Measurements from ENCODE around the gene MYMX.
"Not testable (repeated sequence)": the region's sequence is repeated elsewhere in the genome, so short reads cannot be mapped to it uniquely, and the experiment has no call there.

MYMX gene

DNA sequence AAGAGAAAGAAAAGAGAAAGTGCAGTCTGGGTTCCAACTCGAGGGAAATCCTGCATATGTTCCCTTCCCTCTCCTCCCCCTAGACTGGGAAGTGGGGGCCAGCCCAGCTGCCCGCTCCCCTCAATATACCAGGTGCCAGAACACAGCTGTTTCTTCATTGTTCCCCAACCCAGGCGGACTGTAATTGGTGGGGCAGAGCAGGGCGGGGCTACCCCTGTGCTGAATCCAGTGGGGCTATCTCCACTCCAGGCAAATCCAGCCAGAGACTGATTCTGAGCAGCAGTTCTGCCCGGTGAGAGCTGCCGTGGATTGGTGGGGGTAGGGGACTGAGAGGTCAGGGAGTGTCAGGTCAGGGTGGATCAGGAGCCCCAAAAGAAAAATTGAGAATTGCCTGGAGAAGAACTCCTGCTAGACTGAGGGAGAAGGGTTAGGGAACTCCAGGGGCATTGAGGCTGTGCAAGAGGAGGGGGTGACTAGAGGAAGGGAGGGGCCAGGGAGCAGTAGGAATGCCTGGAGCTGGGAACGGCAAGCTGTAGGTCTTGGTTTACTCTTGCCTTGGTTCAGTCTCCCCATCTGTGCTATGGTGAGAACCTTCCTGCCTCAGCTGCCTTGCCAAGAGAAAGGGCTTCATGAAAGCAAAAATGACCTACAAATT is at the start of gene MYMX:
MYMX (plus strand) TSS at position 250 of the 655 bp plus-strand sequence. CDS start 546 bp downstream, outside the sequence.
- DNase-seq: no peak

DNA sequence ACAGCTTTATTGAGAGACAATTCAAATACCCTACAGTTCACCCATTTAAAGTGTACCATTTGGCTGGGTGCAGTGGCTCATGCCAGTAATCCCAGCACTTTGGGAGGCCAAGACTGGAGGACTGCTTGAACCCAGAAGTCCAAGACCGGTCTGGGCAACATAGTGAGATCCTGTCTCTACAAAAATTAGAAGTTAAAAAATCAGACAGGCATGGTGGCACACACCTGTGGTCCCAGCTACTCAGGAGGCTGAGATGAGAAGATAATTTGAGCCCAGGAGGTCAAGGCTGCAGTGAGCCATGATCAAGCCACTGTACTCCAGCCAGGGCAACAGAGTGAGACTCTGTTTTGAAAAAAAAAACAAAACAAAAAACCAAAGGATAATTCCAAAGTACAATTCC is 49.2 kb upstream of the MYMX start:
- DNase-seq: no peak

DNA sequence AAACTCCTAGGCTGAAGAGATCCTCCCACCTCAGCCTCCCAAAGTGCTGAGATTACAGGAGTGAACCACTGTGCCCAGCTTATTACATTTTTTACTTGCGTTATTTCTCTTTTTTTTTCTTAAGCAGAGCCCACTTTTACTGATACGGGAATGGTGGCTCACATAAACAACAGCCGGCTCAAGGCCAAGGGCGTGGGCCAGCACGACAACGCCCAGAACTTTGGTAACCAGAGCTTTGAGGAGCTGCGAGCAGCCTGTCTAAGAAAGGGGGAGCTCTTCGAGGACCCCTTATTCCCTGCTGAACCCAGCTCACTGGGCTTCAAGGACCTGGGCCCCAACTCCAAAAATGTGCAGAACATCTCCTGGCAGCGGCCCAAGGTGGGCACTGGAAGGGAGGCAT is 47.6 kb upstream of the MYMX start:
- no peak for DNase-seq

DNA sequence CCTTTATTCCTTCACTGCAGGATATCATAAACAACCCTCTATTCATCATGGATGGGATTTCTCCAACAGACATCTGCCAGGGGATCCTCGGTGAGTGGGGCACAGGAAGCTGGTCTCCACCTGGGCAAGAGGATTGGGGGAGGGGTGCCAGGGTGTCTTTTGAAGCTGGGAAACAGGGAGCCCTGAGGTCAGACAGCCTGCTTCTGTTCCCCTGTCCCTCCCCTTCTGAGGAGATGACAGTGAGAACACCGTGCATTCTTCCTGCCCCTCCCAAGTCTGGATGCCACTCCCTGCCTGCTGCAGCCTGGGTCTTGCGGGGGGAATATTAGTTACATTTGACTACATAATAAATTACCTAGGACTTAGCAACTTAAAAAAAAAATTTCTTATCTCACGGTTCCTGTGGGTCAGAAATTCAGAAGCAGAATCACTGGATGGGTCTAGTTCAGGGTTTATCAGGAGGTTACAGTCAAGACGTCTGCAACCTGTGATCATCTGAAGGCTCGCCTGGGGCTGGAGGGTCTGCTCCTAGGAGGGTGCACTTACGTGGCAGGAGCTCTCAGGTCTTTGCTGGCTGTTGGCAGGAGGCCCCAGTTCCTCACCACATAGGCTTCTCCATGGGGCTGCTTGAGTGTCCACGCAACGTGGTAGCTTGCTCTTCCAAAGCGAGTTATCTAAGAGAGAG is 46.7 kb upstream of the MYMX start:
- DNase-seq: no peak

DNA sequence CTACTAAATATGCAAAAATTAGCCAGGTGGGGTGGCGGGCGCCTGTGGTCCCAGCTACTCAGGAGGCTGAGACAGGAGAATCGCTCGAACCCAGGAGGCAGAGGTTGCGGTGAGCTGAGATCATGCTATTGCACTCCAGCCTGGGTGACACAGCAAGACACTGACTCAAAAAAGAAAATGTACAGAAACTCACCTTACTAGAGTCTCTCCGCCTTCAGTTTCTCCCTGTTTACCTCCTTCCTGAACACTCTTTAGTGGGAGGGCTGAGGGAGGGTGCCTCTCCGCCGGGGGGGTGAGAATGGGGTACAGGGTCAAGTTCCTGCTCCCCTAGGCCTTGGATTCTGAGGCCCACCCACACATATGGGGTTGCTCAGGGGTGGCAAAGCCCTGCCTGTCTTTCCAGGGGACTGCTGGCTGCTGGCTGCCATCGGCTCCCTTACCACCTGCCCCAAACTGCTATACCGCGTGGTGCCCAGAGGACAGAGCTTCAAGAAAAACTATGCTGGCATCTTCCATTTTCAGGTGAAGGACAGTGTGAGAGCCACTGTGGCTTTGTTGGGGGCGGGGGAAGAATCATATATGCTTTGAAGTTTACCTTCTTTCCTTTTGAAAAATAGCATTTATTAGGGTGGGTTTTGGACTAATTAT is 44.7 kb upstream of the MYMX start:
- DNase-seq: no peak

DNA sequence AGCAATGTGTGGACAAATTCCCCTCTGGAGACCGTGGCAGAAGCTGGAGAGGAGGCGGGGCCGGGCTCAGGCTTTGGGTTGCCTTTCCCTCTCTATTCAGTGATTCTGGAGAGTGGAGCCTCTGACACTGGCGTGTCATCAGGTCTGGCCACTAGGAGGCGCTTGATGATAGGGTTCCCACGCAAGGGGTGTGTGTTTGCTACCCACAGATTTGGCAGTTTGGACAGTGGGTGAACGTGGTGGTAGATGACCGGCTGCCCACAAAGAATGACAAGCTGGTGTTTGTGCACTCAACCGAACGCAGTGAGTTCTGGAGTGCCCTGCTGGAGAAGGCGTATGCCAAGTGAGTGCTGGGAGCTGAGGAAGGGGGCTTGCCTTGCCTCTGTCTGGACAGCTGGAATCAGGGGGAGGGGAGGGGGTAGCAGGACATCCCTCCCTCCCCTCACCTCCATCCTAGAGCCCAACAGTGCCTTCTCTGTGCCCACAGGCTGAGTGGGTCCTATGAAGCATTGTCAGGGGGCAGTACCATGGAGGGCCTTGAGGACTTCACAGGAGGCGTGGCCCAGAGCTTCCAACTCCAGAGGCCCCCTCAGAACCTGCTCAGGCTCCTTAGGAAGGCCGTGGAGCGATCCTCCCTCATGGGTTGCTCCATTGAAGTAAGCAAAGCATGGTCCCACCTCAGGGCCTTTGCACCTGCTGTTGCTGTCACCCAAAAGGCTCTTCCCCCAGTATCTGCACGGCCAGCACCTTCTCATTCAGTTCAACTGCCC is 43.8 kb upstream of the MYMX start:
- peak; percentile 43 to 73 (median 60) for DNase-seq

DNA sequence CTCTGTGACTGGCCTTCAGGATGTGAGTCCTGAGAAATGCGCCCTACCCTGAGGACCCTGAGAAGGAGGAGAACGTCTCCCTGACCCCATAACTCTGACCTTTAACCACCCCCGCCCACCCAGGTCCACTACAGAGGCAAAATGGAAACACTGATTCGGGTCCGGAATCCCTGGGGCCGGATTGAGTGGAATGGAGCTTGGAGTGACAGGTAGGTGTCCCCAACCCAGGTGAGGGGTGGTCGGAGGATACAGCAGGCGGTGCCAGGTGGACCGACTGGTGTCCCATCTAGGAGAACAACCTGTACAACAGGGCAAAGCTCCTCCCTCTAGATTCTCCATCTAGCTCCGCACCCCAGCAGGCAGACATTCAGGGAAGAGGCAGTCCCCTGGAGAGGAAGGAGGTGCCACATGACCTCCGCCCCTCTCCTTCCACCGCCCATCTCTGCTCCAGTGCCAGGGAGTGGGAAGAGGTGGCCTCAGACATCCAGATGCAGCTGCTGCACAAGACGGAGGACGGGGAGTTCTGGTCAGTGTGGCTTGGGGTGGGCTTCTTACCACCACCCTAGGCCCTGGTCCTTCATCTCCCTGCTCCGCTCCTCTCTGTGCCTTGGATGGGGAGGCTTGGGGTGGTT is 40.5 kb upstream of the MYMX start:
- DNase-seq: no peak

DNA sequence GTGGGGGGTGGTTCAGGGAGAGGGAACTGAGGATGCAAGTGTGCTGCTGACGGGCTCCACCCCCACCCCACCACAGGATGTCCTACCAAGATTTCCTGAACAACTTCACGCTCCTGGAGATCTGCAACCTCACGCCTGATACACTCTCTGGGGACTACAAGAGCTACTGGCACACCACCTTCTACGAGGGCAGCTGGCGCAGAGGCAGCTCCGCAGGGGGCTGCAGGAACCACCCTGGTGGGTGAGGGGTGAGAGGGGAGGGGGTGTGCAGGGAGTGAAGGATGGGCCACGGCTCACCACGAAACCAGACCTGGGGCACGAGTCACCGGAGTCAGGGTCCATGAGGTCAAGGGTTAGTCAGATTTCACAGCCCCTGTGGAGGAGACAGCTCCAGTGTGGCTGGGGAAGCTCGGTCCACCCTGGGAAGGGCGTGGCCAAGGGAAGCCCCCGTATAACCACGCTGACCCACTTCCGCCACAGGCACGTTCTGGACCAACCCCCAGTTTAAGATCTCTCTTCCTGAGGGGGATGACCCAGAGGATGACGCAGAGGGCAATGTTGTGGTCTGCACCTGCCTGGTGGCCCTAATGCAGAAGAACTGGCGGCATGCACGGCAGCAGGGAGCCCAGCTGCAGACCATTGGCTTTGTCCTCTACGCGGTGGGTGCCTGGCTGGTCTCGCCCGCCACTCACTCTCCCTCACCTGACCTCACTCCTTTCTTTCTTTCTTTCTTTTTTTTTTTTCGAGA is 39.8 kb upstream of the MYMX start:
- DNase-seq: no peak

DNA sequence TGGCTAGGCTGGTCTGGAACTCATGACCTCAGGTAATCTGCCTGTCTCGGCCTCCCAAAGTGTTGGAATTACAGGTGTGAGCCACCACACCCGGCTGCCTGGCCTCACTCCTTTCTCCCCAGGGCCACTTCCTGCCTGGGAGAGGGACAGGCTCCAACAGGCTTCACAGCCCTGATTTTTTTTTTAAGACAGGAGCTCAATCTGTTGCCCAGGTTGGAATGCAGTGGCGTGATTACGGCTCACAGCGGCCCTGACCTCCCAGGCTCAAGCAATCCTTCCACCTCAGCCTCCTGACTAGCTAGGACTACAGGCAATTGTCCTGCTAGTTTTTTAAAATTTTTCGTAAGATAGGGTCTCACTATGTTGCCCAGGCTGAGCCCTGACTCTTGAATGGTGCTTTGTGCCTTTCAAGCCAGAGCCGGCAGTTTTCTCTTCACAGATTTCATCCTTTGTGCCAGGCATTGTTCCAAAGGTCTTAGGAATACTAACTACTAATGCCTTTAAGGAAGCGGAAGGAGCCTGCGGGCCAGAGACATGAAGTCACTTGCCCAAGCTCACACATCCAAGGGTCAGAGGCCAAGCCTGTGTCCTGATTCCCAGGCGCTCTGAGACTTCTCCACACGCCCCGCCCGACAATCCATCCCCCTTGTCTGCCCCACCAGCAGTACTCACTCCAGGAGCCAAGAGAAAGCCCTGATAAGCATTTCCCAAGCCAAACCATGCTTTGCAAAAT is 38.9 kb upstream of the MYMX start:
- no peak for DNase-seq

DNA sequence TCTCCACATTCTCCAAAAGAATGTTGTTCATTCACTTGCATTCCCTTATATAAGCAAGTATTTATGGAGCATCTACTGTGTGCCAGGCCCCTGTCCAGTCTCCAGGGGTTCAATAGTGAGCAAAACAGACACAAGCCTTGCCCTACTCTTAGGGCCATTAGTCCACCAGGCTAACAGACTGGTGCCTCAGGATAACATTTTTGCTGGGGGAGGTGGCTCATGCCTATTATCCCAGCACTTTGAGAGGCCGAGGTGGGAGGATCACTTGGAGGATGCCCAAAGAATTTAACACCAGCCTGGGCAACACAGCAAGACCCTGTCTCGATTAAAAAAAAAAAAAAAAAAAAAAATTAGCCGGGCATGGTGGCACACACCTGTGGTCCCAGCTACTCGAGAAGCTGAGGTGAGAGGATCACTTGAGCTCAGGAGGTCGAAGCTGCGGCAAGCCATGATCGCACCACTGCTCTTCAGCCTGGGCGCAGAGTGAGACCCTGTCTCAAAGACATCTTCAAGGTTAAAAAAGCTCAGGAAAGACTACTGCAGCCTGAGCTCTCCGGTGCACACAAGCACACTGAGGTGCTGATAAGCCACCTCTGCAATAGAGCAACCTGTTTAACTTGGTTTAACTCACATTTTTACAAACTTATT is 38.2 kb upstream of the MYMX start:
- DNase-seq: no peak

DNA sequence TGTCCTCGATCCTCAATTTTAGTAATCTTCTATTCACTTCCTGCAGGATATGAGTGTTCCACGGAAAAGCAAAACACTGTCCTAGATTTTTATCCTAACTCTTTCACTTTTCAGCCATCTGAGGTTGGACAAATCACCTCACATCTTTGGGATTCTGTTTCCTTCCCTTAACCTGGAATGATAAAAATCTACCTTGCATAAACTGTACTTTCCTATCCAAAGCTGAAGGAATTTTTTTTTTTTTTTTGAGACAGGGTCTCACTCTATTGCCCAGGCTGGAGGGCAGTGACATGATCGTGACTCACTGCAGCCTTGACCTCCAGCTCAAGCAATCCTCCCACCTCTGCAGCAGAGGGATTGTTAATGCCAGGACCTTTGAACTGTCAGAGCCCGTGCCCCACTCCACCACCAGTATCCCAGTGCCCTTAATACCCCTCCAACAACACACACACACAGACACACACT is 37.6 kb upstream of the MYMX start:
- no peak for DNase-seq

DNA sequence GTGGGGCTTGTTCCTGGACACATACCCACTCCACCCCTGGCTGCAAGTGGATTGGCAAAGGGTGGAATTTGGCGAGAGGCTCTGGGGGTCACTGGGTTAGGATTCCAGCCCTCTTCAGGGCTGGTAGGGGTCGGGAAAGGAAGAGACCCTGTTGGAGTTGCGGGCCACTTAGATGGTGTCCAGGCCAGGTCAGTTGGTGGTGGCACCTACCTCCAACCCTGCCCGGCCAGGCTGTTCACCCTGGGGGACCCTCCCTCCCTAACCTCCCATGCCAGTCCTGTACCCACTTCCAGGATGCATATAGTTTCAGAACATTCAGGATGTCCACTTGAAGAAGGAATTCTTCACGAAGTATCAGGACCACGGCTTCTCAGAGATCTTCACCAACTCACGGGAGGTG is 37.1 kb upstream of the MYMX start:
- no peak for DNase-seq

DNA sequence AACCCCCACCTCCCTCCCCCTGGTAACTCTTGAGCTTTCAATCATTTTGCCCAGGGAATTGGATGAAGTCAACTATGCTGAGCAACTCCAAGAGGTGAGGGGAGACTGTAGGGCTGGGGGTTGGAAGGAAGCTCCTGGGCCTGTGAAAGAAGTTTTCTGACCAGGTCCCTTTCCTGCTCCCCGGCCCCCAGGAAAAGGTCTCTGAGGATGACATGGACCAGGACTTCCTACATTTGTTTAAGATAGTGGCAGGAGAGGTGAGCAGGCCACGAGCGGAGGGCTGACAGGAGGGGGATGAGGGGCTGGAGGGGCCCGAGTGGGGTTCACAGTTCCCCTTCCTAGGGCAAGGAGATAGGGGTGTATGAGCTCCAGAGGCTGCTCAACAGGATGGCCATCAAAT is 36.3 kb upstream of the MYMX start:
- DNase-seq: no peak

DNA sequence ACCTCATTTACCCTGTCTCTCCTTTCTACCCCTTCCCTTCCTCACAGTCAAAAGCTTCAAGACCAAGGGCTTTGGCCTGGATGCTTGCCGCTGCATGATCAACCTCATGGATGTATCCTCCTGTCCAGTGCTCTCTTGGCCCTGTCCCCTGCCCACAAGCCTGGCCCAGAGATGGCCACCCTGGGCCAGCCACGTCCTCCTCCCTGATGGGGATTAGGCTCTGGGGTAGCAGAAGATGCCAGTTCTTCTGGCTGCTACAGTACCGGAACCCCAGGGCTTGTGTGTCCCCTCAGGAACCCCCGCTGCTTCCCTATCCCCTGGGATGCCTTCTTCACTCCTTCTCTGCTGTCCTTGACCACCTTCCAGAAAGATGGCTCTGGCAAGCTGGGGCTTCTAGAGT is 35.8 kb upstream of the MYMX start:
- DNase-seq: no peak

DNA sequence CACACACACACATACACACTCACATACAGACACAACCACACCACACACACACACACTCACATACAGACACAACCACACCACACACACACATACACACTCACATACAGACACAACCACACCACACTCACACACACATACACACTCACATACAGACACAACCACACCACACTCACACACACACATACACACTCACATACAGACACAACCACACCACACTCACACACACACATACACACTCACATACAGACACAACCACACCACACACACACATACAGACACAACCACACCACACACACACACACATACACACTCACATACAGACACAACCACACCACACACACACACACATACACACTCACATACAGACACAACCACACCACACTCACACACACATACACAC is 34.9 kb upstream of the MYMX start:
- not testable (repeated sequence) for DNase-seq

DNA sequence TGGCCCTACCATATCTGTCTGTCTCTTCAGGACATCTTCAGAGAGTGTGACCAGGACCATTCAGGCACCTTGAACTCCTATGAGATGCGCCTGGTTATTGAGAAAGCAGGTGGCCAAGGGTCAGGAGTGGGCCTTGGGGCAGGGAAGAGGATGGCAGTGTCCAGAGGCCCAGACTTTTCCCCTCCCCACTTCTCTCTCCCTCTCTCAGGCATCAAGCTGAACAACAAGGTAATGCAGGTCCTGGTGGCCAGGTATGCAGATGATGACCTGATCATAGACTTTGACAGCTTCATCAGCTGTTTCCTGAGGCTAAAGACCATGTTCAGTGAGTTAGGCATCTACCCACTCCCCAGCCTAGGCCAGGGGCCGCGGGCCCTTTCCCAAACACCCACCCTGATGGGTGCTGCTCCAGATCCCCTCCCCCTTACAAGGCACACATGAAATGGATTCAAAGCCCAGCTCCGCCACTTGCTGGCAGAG is 33.8 kb upstream of the MYMX start:
- DNase-seq: no peak

DNA sequence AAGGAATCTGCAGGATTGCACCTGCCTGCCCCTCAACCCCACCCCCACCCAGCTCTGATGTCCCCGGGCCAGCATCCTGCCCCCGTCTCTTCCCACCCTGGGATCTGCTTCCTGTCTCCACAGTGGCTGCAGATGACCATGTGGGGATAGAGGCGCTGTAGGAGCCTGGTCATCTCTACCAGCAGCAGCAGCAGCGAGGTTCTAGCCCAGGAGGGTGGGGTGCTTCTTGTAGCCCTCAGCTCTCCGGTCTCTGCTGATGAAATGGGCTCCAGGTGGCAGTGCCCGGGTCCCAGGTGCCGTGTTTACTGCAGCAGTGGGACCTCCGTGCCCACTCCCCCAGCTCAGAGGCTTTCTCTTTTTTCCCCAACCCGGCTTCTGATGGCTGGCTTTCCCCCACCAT is 32.9 kb upstream of the MYMX start:
- no peak for DNase-seq

DNA sequence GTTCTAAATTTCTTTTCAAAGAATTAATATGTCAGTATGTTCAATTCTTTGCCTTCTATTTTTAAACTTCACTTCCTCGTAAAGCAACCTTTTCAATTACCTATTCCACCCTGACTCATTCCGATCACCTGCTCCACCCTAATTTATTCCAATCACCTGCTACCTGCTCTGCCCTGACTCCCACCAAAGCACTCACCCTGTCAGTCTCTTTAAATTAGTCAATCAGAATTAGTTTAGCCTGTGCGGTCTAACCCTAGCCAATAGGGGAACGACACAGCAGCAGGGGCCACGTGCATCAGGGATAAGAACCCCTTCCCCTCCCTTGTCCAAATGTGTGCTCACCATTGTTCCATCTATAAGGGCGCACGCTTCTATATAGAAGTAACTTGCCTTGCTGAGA is 31.4 kb upstream of the MYMX start:
- DNase-seq: not testable (repeated sequence)

DNA sequence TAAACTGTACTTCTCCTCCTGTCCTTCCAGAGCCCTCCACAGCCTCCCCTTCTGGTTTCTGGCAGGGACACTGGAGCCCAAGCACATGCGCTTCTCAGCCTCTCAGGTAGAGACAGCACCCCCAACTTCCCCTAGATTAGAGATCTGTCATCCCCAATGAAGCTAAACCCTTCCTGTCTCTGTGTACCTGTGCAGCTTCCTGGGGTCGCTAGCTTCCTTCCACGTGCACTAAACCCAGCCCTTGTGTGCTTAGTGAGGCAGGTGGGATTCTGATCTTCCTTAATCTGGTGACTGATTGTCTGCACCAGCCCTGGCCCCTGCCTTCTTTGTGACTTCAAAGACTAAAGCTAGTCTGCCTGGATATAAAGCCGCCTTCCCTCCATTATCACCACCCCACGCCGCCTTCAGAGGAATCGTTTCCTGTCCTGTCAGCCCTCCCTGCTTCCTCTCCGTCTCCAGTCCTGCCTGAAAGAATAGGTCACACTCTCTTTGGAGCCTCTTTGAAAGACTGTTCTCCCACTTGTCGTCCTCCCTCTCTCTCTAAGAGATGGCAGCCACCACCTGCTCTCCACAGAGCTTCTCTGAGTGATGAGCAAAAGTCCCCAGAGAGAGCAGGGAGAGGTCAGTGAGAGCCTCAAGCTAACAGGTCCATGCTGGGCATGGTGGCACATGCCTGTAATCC is 30.6 kb upstream of the MYMX start:
- DNase-seq: peak in 2 of 6 experiments; percentile 7 to 34

DNA sequence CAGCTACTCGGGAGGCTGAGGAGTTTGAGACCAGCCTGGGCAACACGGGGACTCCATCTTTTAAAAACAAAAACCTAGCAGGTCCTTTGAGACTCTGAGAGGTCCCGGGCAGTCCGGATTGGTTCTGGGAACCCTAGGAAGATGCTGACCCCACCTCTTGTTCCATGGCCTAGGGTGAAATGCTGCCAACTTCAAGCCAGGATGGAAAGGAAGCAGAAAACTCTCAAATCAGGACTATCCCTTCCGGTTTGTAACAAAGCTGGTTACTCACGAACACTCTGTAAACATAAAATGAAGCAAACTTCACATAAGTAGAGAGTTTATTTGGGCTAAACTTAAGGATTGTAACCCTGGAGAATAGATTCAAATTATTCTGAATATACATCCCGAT is 30.1 kb upstream of the MYMX start:
- no peak for DNase-seq

Measured in stimulated activated naive CD4-positive, alpha-beta T cell (primary cell).